Bronchial epithelial cell (primary cell): ENCODE results near the gene STXBP1. TPM values are rescaled to one million over a fixed set of nuclear protein-coding genes. Genes with fewer than 3 reads are reported as not detected.

Source experiments
- DNase-seq: peaks from one replicate; pipeline ENCODE4 v3.0.0-alpha.2; 2010; ENCODE audit warnings: low read depth
- FAIRE-seq: peaks from 2 replicates; lab custom pipeline; 2011; peaks lifted over from hg19 to GRCh38; lab: Jason Lieb, UNC
- H3K27me3 ChIP-seq: 2 replicates; pipeline ENCODE4 v1.5.1; 2011; ENCODE audit warnings: low read length; ENCODE audit not compliant: control insufficient read depth, insufficient read depth
- H3K36me3 ChIP-seq: 2 replicates; pipeline ENCODE4 v1.5.1; 2011; ENCODE audit warnings: low read length; ENCODE audit not compliant: control insufficient read depth, insufficient read depth
- H3K4me3 ChIP-seq: 2 replicates; pipeline ENCODE4 v1.5.1; 2011; ENCODE audit warnings: mild to moderate bottlenecking, low read depth, low read length, control low read depth
- CTCF ChIP-seq: IDR thresholded peaks from 2 replicates; pipeline ENCODE4 v1.5.1; 2011; ENCODE audit warnings: mild to moderate bottlenecking, moderate library complexity, low read length, control low read depth, inconsistent platforms; ENCODE audit not compliant: insufficient read depth, severe bottlenecking
- total RNA-seq: library from RNA; depleted of rRNA; stranded (reverse); fragments of >200 nt; gene quantifications from 2 replicates; pipeline ENCODE4 v1.2.1, GENCODE V29; 2014

The STXBP1 gene
- total RNA-seq, 1 donor from 2014 or later, result 17.1 TPM

GRCh38 chr9:127651697-127652610 lies 39.9 kb downstream of the STXBP1 start:
- no peak for TF ChIP-seq CTCF
- Histone ChIP-seq H3K36me3 (peaks cover 3% of the 10 kb centered on the region), H3K27me3 (no peaks in the 10 kb centered on the region), H3K4me3 (no peak overlapping the region)
- DNase-seq (no peak), FAIRE-seq (no peak)

GRCh38 chr9:127652733-127653132 lies 40.7 kb downstream of the STXBP1 start:
- FAIRE-seq (no peak), DNase-seq (no peak)
- H3K27me3 ChIP-seq, result no peaks in the 10 kb centered on the region
- no peak for TF ChIP-seq CTCF
- H3K36me3 ChIP-seq, result peaks cover 3% of the 10 kb centered on the region
- H3K4me3 ChIP-seq, result no peak overlapping the region

- FAIRE-seq, result no peak
Measured at GRCh38 chr9:127654619-127655018, 42.5 kb downstream of the STXBP1 start.

GRCh38 chr9:127658428-127658827 lies 46.4 kb downstream of the STXBP1 start:
- DNase-seq (no peak), FAIRE-seq (no peak)
- Histone ChIP-seq H3K27me3 (no peaks in the 10 kb centered on the region), H3K4me3 (no peak overlapping the region), H3K36me3 (peaks cover 2% of the 10 kb centered on the region)
- no peak for TF ChIP-seq CTCF

More at GRCh38 chr9:127654619-127655018, 42.5 kb downstream of the STXBP1 start:
- Histone ChIP-seq H3K36me3 (peaks cover 3% of the 10 kb centered on the region), H3K4me3 (no peak overlapping the region), H3K27me3 (no peaks in the 10 kb centered on the region)
- no peak for DNase-seq
- TF ChIP-seq CTCF, result no peak

- FAIRE-seq, result no peak
- Histone ChIP-seq H3K36me3 (peaks cover 4% of the 10 kb centered on the region), H3K27me3 (no peaks in the 10 kb centered on the region), H3K4me3 (no peak overlapping the region)
- DNase-seq, result no peak
- TF ChIP-seq CTCF, result no peak
Measured at GRCh38 chr9:127660886-127661741, 49.0 kb downstream of the STXBP1 start.
